Measurements from ENCODE around the gene C15orf39.

The C15orf39 gene

GRCh38 chr15:75185271-75186029 is 16.2 kb upstream of the C15orf39 start:
- no peaks in the 10 kb centered on the region for H3K79me2 ChIP-seq (ENCODE audit: insufficient read depth, low read length)
- no peaks in the 10 kb centered on the region for H4K20me1 ChIP-seq (ENCODE audit: low read depth, low read length)

GRCh38 chr15:75186044-75186443 is 15.6 kb upstream of the C15orf39 start:
- H3F3A ChIP-seq (ENCODE audit: insufficient read depth) = no peaks in the 10 kb centered on the region
- H3K27me3 ChIP-seq (ENCODE audit: low read length) = no peaks in the 10 kb centered on the region
- no peak overlapping the region for H3K4me3 ChIP-seq (ENCODE audit: insufficient read depth, low read length, poor library complexity, severe bottlenecking)
- H3K27ac ChIP-seq (ENCODE audit: low read depth, low read length) = no peak overlapping the region
- H3K9me3 ChIP-seq (ENCODE audit: insufficient read depth, low read length) = no peaks in the 10 kb centered on the region
- H3K79me2 ChIP-seq (ENCODE audit: insufficient read depth, low read length) = no peaks in the 10 kb centered on the region
- no peak for TF ChIP-seq CTCF (IDR thresholded peaks at IDR 0.05; ENCODE audit: insufficient read depth, low read length, poor library complexity, severe bottlenecking)
- no peak for TF ChIP-seq EZH2phosphoT487 (conservative IDR thresholded peaks at IDR 0.05; ENCODE audit: low read length)
- H3K36me3 ChIP-seq (ENCODE audit: low read length) = no peaks in the 10 kb centered on the region
- H3K9ac ChIP-seq (ENCODE audit: low read length) = no peak overlapping the region
- no peak overlapping the region for H3K4me2 ChIP-seq (ENCODE audit: low read depth, low read length, poor library complexity, severe bottlenecking)
- H3K9me2 ChIP-seq (replicated peaks; ENCODE audit: insufficient read depth, low read length) = no peaks in the 10 kb centered on the region
- no peaks in the 10 kb centered on the region for H4K20me1 ChIP-seq (ENCODE audit: low read depth, low read length)
- H2AFZ ChIP-seq (ENCODE audit: low read depth, low read length, severe bottlenecking) = no peak overlapping the region

More at GRCh38 chr15:75185271-75186029, 16.2 kb upstream of the C15orf39 start:
- H3F3A ChIP-seq (ENCODE audit: insufficient read depth) = no peaks in the 10 kb centered on the region
- no peak overlapping the region for H2AFZ ChIP-seq (ENCODE audit: low read depth, low read length, severe bottlenecking)
- no peaks in the 10 kb centered on the region for H3K9me2 ChIP-seq (replicated peaks; ENCODE audit: insufficient read depth, low read length)
- H3K9me3 ChIP-seq (ENCODE audit: insufficient read depth, low read length) = no peaks in the 10 kb centered on the region
- no peaks in the 10 kb centered on the region for H3K36me3 ChIP-seq (ENCODE audit: low read length)
- H3K27ac ChIP-seq (ENCODE audit: low read depth, low read length) = no peak overlapping the region
- no peak overlapping the region for H3K9ac ChIP-seq (ENCODE audit: low read length)
- H3K4me3 ChIP-seq (ENCODE audit: insufficient read depth, low read length, poor library complexity, severe bottlenecking) = no peak overlapping the region
- no peaks in the 10 kb centered on the region for H3K27me3 ChIP-seq (ENCODE audit: low read length)
- no peak for TF ChIP-seq EZH2phosphoT487 (conservative IDR thresholded peaks at IDR 0.05; ENCODE audit: low read length)
- TF ChIP-seq CTCF (IDR thresholded peaks at IDR 0.05; ENCODE audit: insufficient read depth, low read length, poor library complexity, severe bottlenecking) = no peak
- H3K4me2 ChIP-seq (ENCODE audit: low read depth, low read length, poor library complexity, severe bottlenecking) = no peak overlapping the region

GRCh38 chr15:75188499-75188898 is 13.2 kb upstream of the C15orf39 start:
- Histone ChIP-seq H3K9me2 (replicated peaks; ENCODE audit: insufficient read depth, low read length) (no peaks in the 10 kb centered on the region), H4K20me1 (ENCODE audit: low read depth, low read length) (no peaks in the 10 kb centered on the region), H3F3A (ENCODE audit: insufficient read depth) (no peaks in the 10 kb centered on the region), H2AFZ (ENCODE audit: low read depth, low read length, severe bottlenecking) (no peak overlapping the region), H3K27ac (ENCODE audit: low read depth, low read length) (no peak overlapping the region), H3K79me2 (ENCODE audit: insufficient read depth, low read length) (no peaks in the 10 kb centered on the region), H3K9me3 (ENCODE audit: insufficient read depth, low read length) (no peaks in the 10 kb centered on the region), H3K9ac (ENCODE audit: low read length) (no peak overlapping the region), H3K27me3 (ENCODE audit: low read length) (no peaks in the 10 kb centered on the region), H3K4me2 (ENCODE audit: low read depth, low read length, poor library complexity, severe bottlenecking) (no peak overlapping the region), H3K4me3 (ENCODE audit: insufficient read depth, low read length, poor library complexity, severe bottlenecking) (no peak overlapping the region), H3K36me3 (ENCODE audit: low read length) (no peaks in the 10 kb centered on the region)
- no peak for TF ChIP-seq CTCF (IDR thresholded peaks at IDR 0.05; ENCODE audit: insufficient read depth, low read length, poor library complexity, severe bottlenecking)
- TF ChIP-seq EZH2phosphoT487 (conservative IDR thresholded peaks at IDR 0.05; ENCODE audit: low read length) = no peak

Measured in SU-DHL-6 (cell line).